MM.1S (cell line): ENCODE results near the gene NAALADL2.

Experiments used
- DNase-seq: peaks from one replicate; pipeline ENCODE4 v3.0.0-alpha.2; 2015
- H2AFZ ChIP-seq: fragments of 300-600 bp; sonication (generic); 2 replicates; pipeline ENCODE4 v1.6.0; 2016; ENCODE audit warnings: antibody characterized with exemption, low read length
- H3F3A ChIP-seq: fragments of 300-600 bp; sonication (generic); 2 replicates; pipeline ENCODE4 v1.6.1; 2016; ENCODE audit warnings: mild to moderate bottlenecking, antibody characterized with exemption, low read length, moderate library complexity, mixed read lengths; ENCODE audit not compliant: insufficient read depth
- H3K27ac ChIP-seq: fragments of 300-600 bp; sonication (generic); 2 replicates; pipeline ENCODE4 v1.5.1; 2016; ENCODE audit warnings: mild to moderate bottlenecking, low read length
- H3K27me3 ChIP-seq: fragments of 300-600 bp; sonication (generic); replicated peaks from 2 replicates; pipeline ENCODE4 v1.6.0; 2016; ENCODE audit warnings: low read length; ENCODE audit not compliant: insufficient read depth
- H3K36me3 ChIP-seq: fragments of 300-600 bp; sonication (generic); replicated peaks from 2 replicates; pipeline ENCODE4 v1.6.1; 2016; ENCODE audit warnings: mild to moderate bottlenecking, low read length, mixed read lengths; ENCODE audit not compliant: insufficient read depth
- H3K4me1 ChIP-seq: fragments of 300-600 bp; sonication (generic); 2 replicates; pipeline ENCODE4 v1.6.1; 2016; ENCODE audit warnings: low read length, mixed read lengths
- H3K4me2 ChIP-seq: fragments of 300-600 bp; sonication (generic); 2 replicates; pipeline ENCODE4 v1.6.0; 2016; ENCODE audit warnings: low read depth, low read length
- H3K4me3 ChIP-seq: fragments of 300-600 bp; sonication (generic); 2 replicates; pipeline ENCODE4 v1.5.1; 2016; ENCODE audit warnings: low read length, mixed read lengths
- H3K79me2 ChIP-seq: fragments of 300-600 bp; sonication (generic); 2 replicates; pipeline ENCODE4 v1.6.1; 2016; ENCODE audit warnings: mixed run types, low read length, mixed read lengths
- H3K9ac ChIP-seq: fragments of 300-600 bp; sonication (generic); 2 replicates; pipeline ENCODE4 v1.6.1; 2016; ENCODE audit warnings: low read length, mixed read lengths
- H3K9me2 ChIP-seq: fragments of 300-600 bp; sonication (generic); replicated peaks from 2 replicates; pipeline ENCODE4 v1.6.1; 2016; ENCODE audit warnings: mild to moderate bottlenecking, low read length, mixed read lengths; ENCODE audit not compliant: insufficient read depth
- H3K9me3 ChIP-seq: fragments of 300-600 bp; sonication (generic); replicated peaks from 2 replicates; pipeline ENCODE4 v1.6.1; 2016; ENCODE audit warnings: mild to moderate bottlenecking, low read length, mixed read lengths; ENCODE audit not compliant: insufficient read depth
- H4K20me1 ChIP-seq: fragments of 300-600 bp; sonication (generic); 2 replicates; pipeline ENCODE4 v1.6.1; 2016; ENCODE audit warnings: mild to moderate bottlenecking, low read length, moderate library complexity, mixed read lengths; ENCODE audit not compliant: insufficient read depth
- EZH2 ChIP-seq: fragments of 300-600 bp; sonication (generic); optimal IDR thresholded peaks from 2 replicates; pipeline ENCODE3; 2017; ENCODE audit warnings: low read depth, mild to moderate bottlenecking, antibody characterized with exemption, low read length, mixed read lengths
- EZH2phosphoT487 ChIP-seq: fragments of 300-600 bp; sonication (generic); IDR thresholded peaks from 2 replicates; pipeline ENCODE4 v1.6.1; 2018; ENCODE audit warnings: antibody characterized with exemption, low read length
- TF ChIP-seq, protein P1 (sequence below): fragments of 300-600 bp; sonication (generic); IDR thresholded peaks from 2 replicates; pipeline ENCODE4 v1.5.1; 2016; ENCODE audit warnings: antibody characterized with exemption, low read length, mixed read lengths

The NAALADL2 gene

DNA sequence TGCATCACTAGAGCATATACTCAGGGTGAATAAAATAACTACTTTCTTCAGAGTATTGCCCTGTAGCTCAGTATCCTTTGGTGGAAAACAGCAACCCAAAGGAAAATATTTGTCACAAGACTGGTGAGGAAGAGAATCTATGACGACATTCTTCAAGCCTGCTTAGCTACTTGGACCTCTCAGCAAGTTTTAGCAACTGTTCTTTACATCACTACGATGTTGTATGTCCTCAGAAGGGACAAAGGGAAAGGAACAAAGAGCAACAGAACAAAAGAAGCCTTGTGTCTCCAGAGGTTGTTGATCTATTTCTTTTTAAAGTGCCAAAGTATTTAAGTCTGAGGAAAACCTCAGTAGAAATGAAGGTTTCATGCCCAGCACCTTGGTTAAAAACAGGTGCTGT is 746.7 kb downstream of the NAALADL2 start:
- H3K79me2 ChIP-seq = no peaks in the 10 kb centered on the region

DNA sequence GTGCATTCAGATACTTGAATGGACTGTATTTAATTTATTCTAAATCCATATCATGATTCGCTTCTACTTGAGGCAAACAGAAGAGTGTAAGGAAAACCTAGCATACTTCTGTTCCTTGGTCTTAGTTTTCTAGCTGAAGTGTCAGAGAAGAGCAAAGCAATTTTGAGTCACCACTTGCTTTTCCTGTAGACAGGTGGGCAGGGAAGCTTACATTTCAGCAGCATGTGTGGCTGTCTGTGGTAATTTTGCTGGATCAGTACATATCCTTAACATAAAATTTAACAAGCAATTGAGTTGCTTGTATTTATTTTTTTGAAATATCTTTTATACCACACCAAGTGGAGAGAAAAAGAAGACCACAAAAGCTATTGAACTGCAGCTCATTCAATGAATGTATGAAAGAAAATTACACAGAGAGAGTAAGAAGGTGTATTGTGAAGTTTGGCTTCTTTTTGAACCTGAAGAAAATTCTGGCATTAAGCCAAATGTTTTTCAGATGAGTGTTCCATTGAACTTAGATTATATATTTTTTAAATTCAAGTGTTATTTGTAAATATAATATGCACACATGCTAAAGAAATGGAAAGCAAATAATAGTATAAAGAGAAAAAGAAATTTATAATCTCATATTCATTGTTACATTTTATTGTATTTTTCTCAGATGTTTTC is 747.6 kb downstream of the NAALADL2 start:
- H3K27me3 ChIP-seq = no peaks in the 10 kb centered on the region
- DNase-seq = no peak
- no peaks in the 10 kb centered on the region for H3F3A ChIP-seq
- no peaks in the 10 kb centered on the region for H3K9me2 ChIP-seq
- H3K4me1 ChIP-seq = no peaks in the 10 kb centered on the region
- no peak overlapping the region for H3K9ac ChIP-seq
- no peaks in the 10 kb centered on the region for H4K20me1 ChIP-seq
- H3K27ac ChIP-seq = no peak overlapping the region
- no peak overlapping the region for H2AFZ ChIP-seq
- no peaks in the 10 kb centered on the region for H3K9me3 ChIP-seq
- H3K4me3 ChIP-seq = no peak overlapping the region
- TF ChIP-seq EZH2 = no peak
- H3K4me2 ChIP-seq = no peak overlapping the region
- H3K79me2 ChIP-seq = no peaks in the 10 kb centered on the region
- no peaks in the 10 kb centered on the region for H3K36me3 ChIP-seq

More for the DNA sequence above, 746.7 kb downstream of the NAALADL2 start:
- no peak overlapping the region for H3K4me2 ChIP-seq
- H3K9ac ChIP-seq = no peak overlapping the region
- no peak overlapping the region for H2AFZ ChIP-seq
- H3K27ac ChIP-seq = no peak overlapping the region
- no peaks in the 10 kb centered on the region for H3K27me3 ChIP-seq
- no peaks in the 10 kb centered on the region for H3K9me3 ChIP-seq
- H3F3A ChIP-seq = no peaks in the 10 kb centered on the region
- no peak overlapping the region for H3K4me3 ChIP-seq
- H3K9me2 ChIP-seq = no peaks in the 10 kb centered on the region
- TF ChIP-seq EZH2 (no peak), EZH2phosphoT487 (no peak)
- TF ChIP-seq, protein P1, sequence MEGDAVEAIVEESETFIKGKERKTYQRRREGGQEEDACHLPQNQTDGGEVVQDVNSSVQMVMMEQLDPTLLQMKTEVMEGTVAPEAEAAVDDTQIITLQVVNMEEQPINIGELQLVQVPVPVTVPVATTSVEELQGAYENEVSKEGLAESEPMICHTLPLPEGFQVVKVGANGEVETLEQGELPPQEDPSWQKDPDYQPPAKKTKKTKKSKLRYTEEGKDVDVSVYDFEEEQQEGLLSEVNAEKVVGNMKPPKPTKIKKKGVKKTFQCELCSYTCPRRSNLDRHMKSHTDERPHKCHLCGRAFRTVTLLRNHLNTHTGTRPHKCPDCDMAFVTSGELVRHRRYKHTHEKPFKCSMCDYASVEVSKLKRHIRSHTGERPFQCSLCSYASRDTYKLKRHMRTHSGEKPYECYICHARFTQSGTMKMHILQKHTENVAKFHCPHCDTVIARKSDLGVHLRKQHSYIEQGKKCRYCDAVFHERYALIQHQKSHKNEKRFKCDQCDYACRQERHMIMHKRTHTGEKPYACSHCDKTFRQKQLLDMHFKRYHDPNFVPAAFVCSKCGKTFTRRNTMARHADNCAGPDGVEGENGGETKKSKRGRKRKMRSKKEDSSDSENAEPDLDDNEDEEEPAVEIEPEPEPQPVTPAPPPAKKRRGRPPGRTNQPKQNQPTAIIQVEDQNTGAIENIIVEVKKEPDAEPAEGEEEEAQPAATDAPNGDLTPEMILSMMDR = no peak
- no peaks in the 10 kb centered on the region for H4K20me1 ChIP-seq
- no peaks in the 10 kb centered on the region for H3K4me1 ChIP-seq
- no peaks in the 10 kb centered on the region for H3K36me3 ChIP-seq
- no peak for DNase-seq

DNA sequence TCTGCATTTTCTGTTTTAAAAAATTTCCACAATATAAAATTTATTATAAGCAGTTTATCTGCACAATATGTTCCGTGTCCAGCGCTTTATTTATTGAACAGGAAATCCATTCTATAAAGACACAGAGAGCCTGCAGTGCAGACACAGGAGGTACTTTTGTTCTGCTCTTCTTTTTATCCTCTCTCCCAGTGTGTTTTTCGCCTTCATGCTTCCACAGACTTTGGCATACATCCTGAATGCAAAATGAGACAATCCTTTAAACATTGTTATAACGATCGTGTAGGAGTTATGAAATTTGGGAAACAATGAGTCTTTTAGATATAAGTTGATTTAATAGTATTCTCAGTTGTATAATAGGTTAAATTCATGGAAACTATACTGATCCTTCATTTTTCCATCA is 749.2 kb downstream of the NAALADL2 start:
- H3F3A ChIP-seq = no peaks in the 10 kb centered on the region
- no peak overlapping the region for H2AFZ ChIP-seq
- H3K9me2 ChIP-seq = no peaks in the 10 kb centered on the region
- no peaks in the 10 kb centered on the region for H3K36me3 ChIP-seq
- DNase-seq = no peak
- H3K9me3 ChIP-seq = no peaks in the 10 kb centered on the region
- no peak overlapping the region for H3K4me3 ChIP-seq
- TF ChIP-seq, protein P1 = no peak
- TF ChIP-seq EZH2phosphoT487 = no peak
- TF ChIP-seq EZH2 = no peak
- no peaks in the 10 kb centered on the region for H4K20me1 ChIP-seq
- no peak overlapping the region for H3K27ac ChIP-seq
- H3K4me1 ChIP-seq = no peaks in the 10 kb centered on the region
- H3K27me3 ChIP-seq = no peaks in the 10 kb centered on the region
- no peak overlapping the region for H3K4me2 ChIP-seq
- no peaks in the 10 kb centered on the region for H3K79me2 ChIP-seq
- no peak overlapping the region for H3K9ac ChIP-seq

DNA sequence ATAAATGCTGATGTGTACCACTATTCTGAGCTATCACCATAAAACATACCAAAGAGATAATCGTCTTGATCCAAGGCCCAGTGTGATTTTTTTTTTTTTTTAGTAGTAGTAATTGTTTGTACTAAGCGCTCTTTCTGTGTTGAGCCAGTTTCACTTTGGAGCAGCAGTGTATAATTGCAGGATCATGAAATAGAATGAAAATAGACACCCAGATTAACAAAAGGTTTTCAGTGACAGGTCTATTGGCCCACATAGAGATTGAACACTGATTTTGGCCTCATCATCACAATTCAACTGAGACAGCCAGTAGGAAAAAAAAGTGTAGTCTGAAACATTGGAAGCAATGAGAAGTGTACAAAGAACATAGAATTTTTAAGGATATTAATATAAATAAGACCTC is 749.8 kb downstream of the NAALADL2 start:
- Histone ChIP-seq H3K4me2 (no peak overlapping the region), H4K20me1 (no peaks in the 10 kb centered on the region), H3K79me2 (no peaks in the 10 kb centered on the region), H3K4me1 (no peaks in the 10 kb centered on the region), H3K9me3 (no peaks in the 10 kb centered on the region), H2AFZ (no peak overlapping the region), H3K9ac (no peak overlapping the region), H3K27ac (no peak overlapping the region), H3K27me3 (no peaks in the 10 kb centered on the region), H3K9me2 (no peaks in the 10 kb centered on the region), H3F3A (no peaks in the 10 kb centered on the region), H3K4me3 (no peak overlapping the region), H3K36me3 (no peaks in the 10 kb centered on the region)
- DNase-seq = no peak
- TF ChIP-seq EZH2phosphoT487 (no peak), EZH2 (no peak)
- TF ChIP-seq, protein P1 = no peak
